WI38 (cell line): ENCODE data around the gene WDR12.
A peak's percentile ranks its signal among the peaks of the same experiment; 100 is the strongest.

Experiments used
- H3K4me3 ChIP-seq: 2 replicates; pipeline ENCODE4 v1.5.1; 2011; ENCODE audit warnings: low read depth, mild to moderate bottlenecking, control low read depth, low read length
- TF ChIP-seq, protein P1 (sequence below): IDR thresholded peaks from 2 replicates; pipeline ENCODE4 v1.5.1; 2012; ENCODE audit warnings: low read depth, mild to moderate bottlenecking, control low read depth, low read length

Gene WDR12

DNA sequence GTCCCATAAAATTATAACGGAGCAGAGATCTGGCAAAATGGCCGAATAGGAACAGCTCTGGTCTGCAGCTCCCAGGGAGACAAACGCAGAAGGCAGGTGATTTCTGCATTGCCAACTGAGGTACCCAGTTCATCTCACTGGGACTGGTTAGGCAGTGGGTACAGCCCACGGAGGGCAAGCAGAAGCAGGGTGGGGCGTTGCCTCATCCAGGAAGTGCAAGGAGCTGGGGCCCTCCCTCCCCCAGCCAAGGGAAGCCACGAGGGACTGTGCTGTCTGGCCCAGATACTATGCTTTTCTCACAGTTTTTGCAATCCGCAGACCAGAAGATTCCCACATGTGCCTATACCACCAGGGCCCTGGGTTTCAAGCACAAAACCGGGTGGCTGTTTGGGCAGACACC, 62.7 kb downstream of the WDR12 start:
- TF ChIP-seq, protein P1, sequence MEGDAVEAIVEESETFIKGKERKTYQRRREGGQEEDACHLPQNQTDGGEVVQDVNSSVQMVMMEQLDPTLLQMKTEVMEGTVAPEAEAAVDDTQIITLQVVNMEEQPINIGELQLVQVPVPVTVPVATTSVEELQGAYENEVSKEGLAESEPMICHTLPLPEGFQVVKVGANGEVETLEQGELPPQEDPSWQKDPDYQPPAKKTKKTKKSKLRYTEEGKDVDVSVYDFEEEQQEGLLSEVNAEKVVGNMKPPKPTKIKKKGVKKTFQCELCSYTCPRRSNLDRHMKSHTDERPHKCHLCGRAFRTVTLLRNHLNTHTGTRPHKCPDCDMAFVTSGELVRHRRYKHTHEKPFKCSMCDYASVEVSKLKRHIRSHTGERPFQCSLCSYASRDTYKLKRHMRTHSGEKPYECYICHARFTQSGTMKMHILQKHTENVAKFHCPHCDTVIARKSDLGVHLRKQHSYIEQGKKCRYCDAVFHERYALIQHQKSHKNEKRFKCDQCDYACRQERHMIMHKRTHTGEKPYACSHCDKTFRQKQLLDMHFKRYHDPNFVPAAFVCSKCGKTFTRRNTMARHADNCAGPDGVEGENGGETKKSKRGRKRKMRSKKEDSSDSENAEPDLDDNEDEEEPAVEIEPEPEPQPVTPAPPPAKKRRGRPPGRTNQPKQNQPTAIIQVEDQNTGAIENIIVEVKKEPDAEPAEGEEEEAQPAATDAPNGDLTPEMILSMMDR: no peak

DNA sequence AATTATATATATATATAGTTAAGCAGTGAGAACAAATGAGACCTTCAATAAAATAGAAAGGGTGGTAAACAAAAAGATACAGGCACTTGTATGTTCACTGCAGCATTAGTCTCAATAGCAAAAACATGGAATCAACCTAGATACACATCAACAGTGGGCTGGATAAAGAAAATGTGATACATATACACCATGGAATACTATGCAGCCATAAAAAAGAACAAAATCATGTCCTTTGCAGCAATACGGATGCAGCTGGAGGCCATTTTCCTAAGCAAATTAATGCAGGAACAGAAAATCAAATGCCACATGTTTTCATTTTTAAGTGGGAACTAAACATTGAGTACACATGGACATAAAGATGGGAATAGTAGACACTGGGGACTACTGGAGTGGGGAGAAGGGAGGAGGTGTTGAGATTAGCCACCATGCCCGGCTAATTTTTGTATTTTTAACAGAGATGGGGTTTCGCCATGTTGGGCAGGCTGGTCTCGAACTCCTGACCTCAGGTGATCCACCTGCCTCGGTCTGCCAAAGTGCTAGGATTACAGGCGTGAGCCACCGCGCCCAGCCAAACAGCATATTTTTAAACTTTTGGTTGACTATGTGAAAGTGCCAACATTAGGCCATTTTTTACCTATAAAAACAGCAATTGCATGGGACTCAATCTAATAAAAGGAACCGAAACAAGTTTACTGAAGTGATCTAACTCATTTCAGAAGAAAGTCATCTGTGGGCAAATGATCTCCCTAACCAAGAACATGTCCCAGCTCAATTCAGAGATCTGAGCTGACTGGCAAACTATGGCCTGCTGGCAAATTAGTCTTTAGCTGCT, 63.6 kb downstream of the WDR12 start:
- TF ChIP-seq, protein P1: no peak
- no peak overlapping the region for H3K4me3 ChIP-seq

More for the DNA sequence above, 62.7 kb downstream of the WDR12 start:
- H3K4me3 ChIP-seq: no peak overlapping the region

- H3K4me3 ChIP-seq: no peak overlapping the region
- TF ChIP-seq, protein P1: no peak
These were observed 66.8 kb downstream of the WDR12 start for GRCh38 chr2:202844656-202845055.

DNA sequence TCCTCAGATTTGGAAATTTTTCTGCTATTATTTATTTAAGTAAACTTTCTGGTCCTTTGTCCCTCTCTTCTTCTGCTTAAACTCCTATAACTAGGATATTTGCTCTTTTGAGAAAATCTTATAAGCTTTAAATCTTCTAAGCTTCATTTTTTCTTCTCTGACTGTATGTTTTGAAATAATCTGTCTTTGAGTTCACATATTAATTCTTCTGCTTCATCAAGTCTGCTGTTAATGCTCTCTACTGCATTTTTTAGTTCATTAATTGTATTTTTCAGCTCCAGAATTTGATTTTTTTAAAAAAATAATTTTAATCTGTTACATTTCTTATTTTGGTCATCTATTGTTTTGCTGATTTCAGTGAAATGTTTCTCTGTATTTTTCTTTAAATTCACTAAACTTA, 68.8 kb downstream of the WDR12 start:
- TF ChIP-seq, protein P1: no peak
- H3K4me3 ChIP-seq: no peak overlapping the region

- TF ChIP-seq, protein P1: no peak
- no peak overlapping the region for H3K4me3 ChIP-seq
These were observed 70.2 kb downstream of the WDR12 start for GRCh38 chr2:202841090-202841867.

DNA sequence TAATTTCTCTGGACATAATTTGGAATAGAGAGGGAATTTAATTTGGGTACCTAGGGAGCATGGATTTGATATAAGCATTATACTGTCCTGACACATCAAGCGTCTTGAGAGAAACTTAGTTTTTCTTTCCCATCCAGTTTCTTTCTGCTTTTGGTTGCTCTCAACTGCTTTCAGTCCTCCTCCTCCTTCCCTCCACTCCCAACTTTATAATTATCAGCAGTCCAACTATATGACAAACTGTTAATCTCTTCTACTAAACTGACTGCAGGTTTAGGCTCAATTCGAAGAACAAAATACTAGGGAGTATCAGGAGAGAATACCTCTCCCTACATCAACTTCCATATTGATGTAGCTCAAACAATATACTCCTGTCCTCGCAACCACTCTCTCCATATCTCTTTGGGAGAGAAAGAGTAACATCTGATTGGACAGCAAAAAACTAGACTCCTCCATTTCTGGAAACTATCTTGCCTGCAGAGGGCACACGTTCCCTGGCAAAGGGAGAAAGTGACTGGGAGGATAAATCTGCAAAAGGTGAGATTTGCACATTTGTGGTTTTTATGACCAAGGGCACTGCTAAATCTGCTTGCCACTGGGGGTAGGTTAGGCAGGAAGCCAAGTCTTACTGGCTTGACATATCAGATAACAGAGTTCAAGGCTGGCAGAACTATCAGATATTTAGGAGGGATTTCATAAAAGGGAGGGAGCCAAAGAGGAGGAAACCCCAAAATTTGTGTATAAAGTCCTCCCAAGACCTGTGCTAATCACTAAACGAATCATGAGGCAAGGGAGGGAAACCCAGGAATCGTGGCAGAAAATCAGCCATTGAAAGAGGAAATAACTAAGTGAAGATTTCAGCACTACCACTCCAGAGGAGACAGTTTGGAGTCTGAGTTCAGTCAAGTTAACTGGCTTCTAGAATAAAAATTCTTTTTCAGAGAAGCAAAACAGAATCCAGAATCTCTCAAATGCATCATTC, 79.9 kb downstream of the WDR12 start:
- H3K4me3 ChIP-seq: no peak overlapping the region
- TF ChIP-seq, protein P1: peak; percentile 68
